Common myeloid progenitor, CD34-positive (primary cell): ENCODE data around the gene STIMATE.

Source experiments
- CTCF ChIA-PET: fragments of 350-600 bp; sonication (Branson Sonifier 250); formaldehyde crosslinking; loops from one replicate; lab custom pipeline; 2021; ENCODE audit warnings: antibody characterized with exemption; lab: Charles Lee
- POLR2A ChIA-PET: fragments of 350-600 bp; sonication (Branson Sonifier 250); formaldehyde crosslinking; loops from one replicate; lab custom pipeline; 2021; ENCODE audit warnings: antibody characterized with exemption; lab: Charles Lee
- DNase-seq, 3 donors: peaks; one replicate each; pipeline versions ENCODE4 v3.0.0 to v3.0.0-alpha.2; 2013
- H3K27ac ChIP-seq, 2 experiments: 1 replicate in 1 of 2; 2 replicates in 1 of 2; pipeline ENCODE4 v1.7.0; 2013; ENCODE audit warnings: inconsistent platforms in 2 of 2, low read length in 2 of 2, mild to moderate bottlenecking in 2 of 2, low read depth in 1 of 2, moderate library complexity in 1 of 2; ENCODE audit not compliant: severe bottlenecking in 2 of 2, insufficient read depth in 1 of 2, poor library complexity in 1 of 2
- H3K27me3 ChIP-seq, 5 experiments: replicated peaks in 2 of 5; 1 replicate in 3 of 5; 2 replicates in 2 of 5; pipeline versions ENCODE4 v1.6.1 to v1.7.0; 2013; ENCODE audit warnings: low read length in 4 of 5, mild to moderate bottlenecking in 2 of 5, moderate library complexity in 2 of 5, inconsistent platforms in 1 of 5; ENCODE audit not compliant: insufficient read depth in 5 of 5, control insufficient read depth in 4 of 5
- H3K36me3 ChIP-seq, 4 experiments: 1 replicate in 2 of 4; 2 replicates in 2 of 4; pipeline versions ENCODE4 v1.6.1 to v1.7.0; 2013; ENCODE audit warnings: low read length in 3 of 4, control low read depth in 1 of 4, mild to moderate bottlenecking in 1 of 4; ENCODE audit not compliant: control insufficient read depth in 4 of 4, insufficient read depth in 4 of 4
- H3K4me1 ChIP-seq, 4 experiments: 1 replicate in 3 of 4; 2 replicates in 1 of 4; pipeline versions ENCODE4 v1.6.1 to v1.7.1; 2013; ENCODE audit warnings: low read length in 3 of 4, mild to moderate bottlenecking in 3 of 4, control low read depth in 1 of 4, inconsistent platforms in 1 of 4, moderate library complexity in 1 of 4; ENCODE audit not compliant: control insufficient read depth in 4 of 4, insufficient read depth in 4 of 4; ENCODE audit errors: control extremely low read depth in 1 of 4
- H3K4me3 ChIP-seq, 7 experiments: 1 replicate in 4 of 7; 2 replicates in 3 of 7; pipeline versions ENCODE4 v1.5.1 to v1.7.0; 2013; ENCODE audit warnings: mild to moderate bottlenecking in 7 of 7, low read length in 6 of 7, moderate library complexity in 6 of 7, inconsistent platforms in 2 of 7, low read depth in 2 of 7, control low read depth in 1 of 7; ENCODE audit not compliant: insufficient read depth in 4 of 7, control insufficient read depth in 1 of 7; ENCODE audit errors: extremely low read depth in 1 of 7
- H3K9me3 ChIP-seq, 5 experiments: 1 replicate in 4 of 5; 2 replicates in 1 of 5; pipeline versions ENCODE4 v1.6.1 to v1.7.1; 2013; ENCODE audit warnings: low read length in 4 of 5, mild to moderate bottlenecking in 2 of 5, inconsistent platforms in 1 of 5, low read depth in 1 of 5, moderate library complexity in 1 of 5; ENCODE audit not compliant: control insufficient read depth in 4 of 5, insufficient read depth in 2 of 5; ENCODE audit errors: control extremely low read depth in 1 of 5
- WGBS: methylation state at CpG from one replicate; pipeline ENCODE4 v1.1.5; 2013; ENCODE audit not compliant: insufficient coverage; 5-methylcytosine and 5-hydroxymethylcytosine counted together

The STIMATE gene

DNA sequence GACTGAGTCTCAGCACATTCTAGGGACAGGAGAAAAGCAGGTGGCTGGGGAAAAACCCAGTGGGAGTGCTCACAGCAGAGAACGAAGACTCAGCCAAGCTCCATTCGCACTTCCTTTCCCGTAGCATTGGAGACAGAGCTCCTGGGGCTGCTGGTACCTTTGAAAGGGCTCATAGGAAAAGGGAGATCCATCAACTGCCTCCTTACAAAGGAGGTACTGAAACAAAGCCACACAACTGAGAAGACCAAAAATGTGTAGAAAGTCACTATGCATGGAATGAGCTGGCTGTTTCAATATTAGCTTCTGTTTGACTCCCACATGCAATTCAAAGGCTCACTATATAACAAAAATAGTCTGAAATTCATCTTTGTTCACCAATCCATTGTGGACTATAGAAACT lies 16.9 kb downstream of the STIMATE start:
- ChIA-PET POLR2A (no interaction called here), CTCF (interaction anchor here (1.3 to 1.6 kb wide), 2 partner anchors 10 to 54 kb away, joined by 3 to 4 read pairs; no protein-coding TSS in a partner anchor)
- H3K4me3 ChIP-seq: no peak overlapping the region
- DNase-seq: no peak
- H3K9me3 ChIP-seq: peaks cover 0 to 7% (median 1%) of the 10 kb centered on the region in 5 experiments
- peaks cover 2 to 16% (median 7%) of the 10 kb centered on the region in 4 experiments for H3K36me3 ChIP-seq
- H3K27ac ChIP-seq: no peak overlapping the region
- H3K27me3 ChIP-seq: no peaks in the 10 kb centered on the region
- H3K4me1 ChIP-seq: no peaks in the 10 kb centered on the region
- WGBS: 96% methylated on average over 3 of the region's 3 CpGs

DNA sequence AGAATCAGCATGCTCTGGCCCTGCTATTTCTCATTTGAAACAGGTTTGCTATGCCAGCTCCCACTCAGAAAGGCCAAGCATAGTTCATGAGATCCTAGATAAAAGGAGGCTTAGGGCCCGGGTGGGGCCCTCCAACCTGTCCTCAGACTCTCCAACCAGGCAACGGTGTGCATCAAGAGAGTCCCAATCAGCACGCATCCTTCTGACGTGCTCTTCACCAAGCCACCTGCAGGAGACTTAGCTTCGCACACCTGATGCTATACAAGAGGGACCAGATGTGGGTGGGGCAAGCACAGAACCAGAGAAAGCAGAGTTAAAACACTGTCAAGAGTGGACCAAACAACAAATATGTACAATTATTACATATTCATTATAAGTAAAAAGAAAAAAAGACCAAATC lies 17.3 kb downstream of the STIMATE start:
- H3K4me1 ChIP-seq: no peaks in the 10 kb centered on the region
- ChIA-PET CTCF (interaction anchor here (1.3 to 1.6 kb wide), 2 partner anchors 9 to 55 kb away, joined by 3 to 4 read pairs; no protein-coding TSS in a partner anchor), POLR2A (no interaction called here)
- WGBS: 100% methylated on average over 4 of the region's 5 CpGs
- H3K36me3 ChIP-seq: peaks cover 2 to 14% (median 5%) of the 10 kb centered on the region in 4 experiments
- no peak overlapping the region for H3K27ac ChIP-seq
- H3K4me3 ChIP-seq: no peak overlapping the region
- peaks cover 0 to 7% (median 1%) of the 10 kb centered on the region in 5 experiments for H3K9me3 ChIP-seq
- H3K27me3 ChIP-seq: no peaks in the 10 kb centered on the region
- no peak for DNase-seq

DNA sequence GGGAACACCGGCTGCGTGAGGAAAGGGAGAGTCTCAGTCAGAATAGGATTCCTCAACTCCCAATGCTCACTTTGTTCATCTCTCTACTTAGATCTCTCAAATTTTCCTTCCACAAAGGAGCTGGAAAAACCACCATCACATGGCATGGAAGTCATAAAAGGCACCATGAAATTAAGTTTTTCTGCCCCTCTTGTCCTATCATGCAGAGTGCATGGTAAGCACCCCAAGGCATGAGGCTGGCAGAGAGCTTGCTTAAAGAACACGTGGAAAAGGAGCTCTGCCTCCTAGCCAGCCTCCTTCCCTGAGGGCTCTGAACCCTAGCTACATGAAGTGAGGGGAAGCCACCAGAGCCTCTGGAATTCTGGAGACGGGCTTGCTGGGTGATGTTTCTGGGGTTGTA lies 17.8 kb downstream of the STIMATE start:
- Histone ChIP-seq H3K36me3 (peaks cover 2 to 14% (median 5%) of the 10 kb centered on the region in 4 experiments), H3K27me3 (no peaks in the 10 kb centered on the region), H3K27ac (no peak overlapping the region), H3K9me3 (peaks cover 0 to 2% (median 0%) of the 10 kb centered on the region in 5 experiments), H3K4me3 (no peak overlapping the region), H3K4me1 (no peaks in the 10 kb centered on the region)
- CTCF ChIA-PET: interaction anchor here (1.3 to 1.6 kb wide), 3 partner anchors 9 to 55 kb away, joined by 3 to 4 read pairs (median 3); no protein-coding TSS in a partner anchor
- POLR2A ChIA-PET: no interaction called here
- no peak for DNase-seq
- WGBS: 100% methylated on average over 3 of the region's 4 CpGs

DNA sequence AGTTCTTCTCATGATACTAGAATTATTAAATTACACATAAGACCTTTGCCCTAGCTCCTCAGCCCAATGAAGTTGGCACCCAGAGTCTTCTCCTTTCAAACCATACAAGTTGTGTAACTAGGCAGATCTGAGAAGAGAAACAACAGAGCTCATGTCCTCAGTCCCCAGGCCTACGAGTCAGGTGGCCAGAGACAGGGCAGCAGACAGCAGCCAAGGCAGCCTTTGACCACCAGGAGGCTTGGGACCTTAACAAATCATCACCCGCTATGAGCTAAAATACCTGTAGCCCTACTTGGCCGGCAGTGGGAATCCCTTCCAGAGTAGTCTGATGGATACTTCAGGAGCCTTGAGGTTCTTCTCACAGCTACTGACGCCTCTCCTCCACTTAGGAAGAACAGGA lies 18.3 kb downstream of the STIMATE start:
- ChIA-PET POLR2A (no interaction called here), CTCF (interaction anchor here (1.3 to 1.6 kb wide), 2 partner anchors 8 to 21 kb away, joined by 3 to 4 read pairs; no protein-coding TSS in a partner anchor)
- Histone ChIP-seq H3K27ac (no peak overlapping the region), H3K9me3 (no peaks in the 10 kb centered on the region), H3K36me3 (peaks cover 2 to 14% (median 5%) of the 10 kb centered on the region in 4 experiments), H3K4me1 (no peaks in the 10 kb centered on the region), H3K4me3 (no peak overlapping the region), H3K27me3 (no peaks in the 10 kb centered on the region)
- no peak for DNase-seq
- WGBS: 76% methylated on average over 4 of the region's 4 CpGs

- H3K36me3 ChIP-seq: peaks cover 2 to 14% (median 5%) of the 10 kb centered on the region in 4 experiments
- 100% methylated on average over 1 of the region's 3 CpGs for WGBS
- ChIA-PET CTCF (no interaction called here), POLR2A (no interaction called here)
- H3K27ac ChIP-seq: no peak overlapping the region
- H3K9me3 ChIP-seq: no peaks in the 10 kb centered on the region
- no peaks in the 10 kb centered on the region for H3K4me1 ChIP-seq
- H3K27me3 ChIP-seq: no peaks in the 10 kb centered on the region
- DNase-seq: no peak
- no peak overlapping the region for H3K4me3 ChIP-seq
These were observed 20.3 kb downstream of the STIMATE start for GRCh38 chr3:52877085-52877484.

DNA sequence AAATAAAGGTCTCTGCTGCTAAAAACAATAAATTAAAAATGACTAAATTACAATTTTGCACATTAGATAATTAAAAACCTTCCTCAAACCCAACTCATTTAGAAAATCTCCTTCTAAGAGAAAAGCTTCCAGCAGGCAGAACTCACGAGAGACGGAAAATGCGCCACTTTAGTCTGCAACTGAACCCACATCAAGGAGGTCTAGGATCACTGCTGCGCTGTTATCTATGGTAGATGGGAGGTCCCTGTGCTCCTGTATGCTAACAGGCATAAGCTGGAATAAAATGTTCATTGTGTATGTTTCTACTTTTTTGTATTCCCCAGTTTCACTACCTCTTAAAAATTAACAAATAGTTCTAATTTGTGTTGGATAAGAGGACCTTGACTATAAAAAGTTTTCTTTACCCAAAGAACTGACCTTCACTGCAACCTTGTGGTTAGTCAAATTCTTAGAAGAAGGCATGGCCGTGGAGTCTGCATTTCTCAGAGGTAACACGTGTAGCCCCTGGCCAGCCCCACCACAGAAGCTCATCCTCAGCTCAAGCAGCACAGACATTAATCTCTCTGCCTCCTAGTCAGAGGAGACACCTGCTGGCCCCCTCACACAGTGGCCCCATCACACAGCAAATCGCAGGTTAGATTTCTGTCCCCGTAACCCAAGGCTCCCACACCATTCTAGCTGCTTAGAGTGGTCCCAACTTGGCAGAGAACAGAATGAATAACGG lies 22.3 kb downstream of the STIMATE start:
- no peak for DNase-seq
- WGBS: 100% methylated on average over 8 of the region's 9 CpGs
- H3K9me3 ChIP-seq: no peaks in the 10 kb centered on the region
- peaks cover 0 to 4% (median 1%) of the 10 kb centered on the region in 4 experiments for H3K4me1 ChIP-seq
- H3K4me3 ChIP-seq: no peak overlapping the region
- no peak overlapping the region for H3K27ac ChIP-seq
- no peaks in the 10 kb centered on the region for H3K27me3 ChIP-seq
- POLR2A ChIA-PET: interaction anchor here (0.7 kb wide), 1 partner anchor 58 kb away, joined by 4 read pairs; no protein-coding TSS in a partner anchor
- CTCF ChIA-PET: interaction anchor here (1.3 kb wide), 1 partner anchor 57 kb away, joined by 3 read pairs; no protein-coding TSS in a partner anchor
- peaks cover 0 to 14% (median 3%) of the 10 kb centered on the region in 4 experiments for H3K36me3 ChIP-seq
